ENCODE data around the gene CARD14. TPM values are rescaled to one million over a fixed set of nuclear protein-coding genes. Genes with fewer than 3 reads are reported as not detected.

CARD14 gene
- total and polyA plus RNA-seq, 2 of the 13 experiments (the other 11 are each of a cell fraction or from before 2014, with no cell fraction given), result 0.11 TPM; not detected in 1

- TF ChIP-seq ZBTB46 (CRISPR knock-in tag; IDR thresholded peaks at IDR 0.05; ENCODE audit: borderline replicate concordance), result no peak
- TF ChIP-seq NFAT5 (CRISPR knock-in tag; IDR thresholded peaks at IDR 0.05), result no peak; the same call in none of the 2 replicates
- TF ChIP-seq YEATS2 (CRISPR knock-in tag; IDR thresholded peaks at IDR 0.05; ENCODE audit: borderline replicate concordance), result peak; percentile 100
- TF ChIP-seq JUND (CRISPR knock-in tag; IDR thresholded peaks at IDR 0.05), result peak; percentile 63; the same call in 1 of the 2 replicates
- peak; percentile 84 for TF ChIP-seq ZNF160 (CRISPR knock-in tag; IDR thresholded peaks at IDR 0.05)
- TF ChIP-seq SP1 (IDR thresholded peaks at IDR 0.05), result peak; percentile 94
- TF ChIP-seq SP1 (CRISPR knock-in tag; IDR thresholded peaks at IDR 0.05), result peak; percentile 99
- TF ChIP-seq IRF2 (CRISPR knock-in tag; IDR thresholded peaks at IDR 0.05), result peak; percentile 87
- TF ChIP-seq EZH2 (conservative IDR thresholded peaks at IDR 0.05; ENCODE audit: low read depth, low read length), result no peak
- TF ChIP-seq MAX (IDR thresholded peaks at IDR 0.05), result peak; percentile 93
- peak; percentile 85; the same call in 1 of the 2 replicates for TF ChIP-seq ZFP82 (CRISPR knock-in tag; IDR thresholded peaks at IDR 0.05; ENCODE audit: borderline replicate concordance)
- TF ChIP-seq RARG (CRISPR knock-in tag; IDR thresholded peaks at IDR 0.05; ENCODE audit: low read depth), result no peak
- 0 out of 2 replicates have a peak, but pooled peaks have one; percentile 7 for TF ChIP-seq DMTF1 (CRISPR knock-in tag; IDR thresholded peaks at IDR 0.05)
- 0 out of 2 replicates have a peak, but pooled peaks have one; percentile 36 for TF ChIP-seq ZNF251 (CRISPR knock-in tag; IDR thresholded peaks at IDR 0.05)
- peak; percentile 83; the same call in 1 of the 2 replicates for TF ChIP-seq STAT6 (CRISPR knock-in tag; IDR thresholded peaks at IDR 0.05; ENCODE audit: borderline replicate concordance)
Measured at GRCh38 chr17:80147035-80147822, 22.6 kb upstream of the CARD14 start, which contains the start of gene EIF4A3 (continued).
